Activated CD8-positive, alpha-beta memory T cell treated with anti-CD3 and anti-CD28 coated beads for 24 hours (primary cell): Measurements from ENCODE around the gene PRRC2A.

Experiments used
- DNase-seq: peaks from one replicate; pipeline ENCODE4 v3.0.0-alpha.2; 2020

Gene PRRC2A

DNA sequence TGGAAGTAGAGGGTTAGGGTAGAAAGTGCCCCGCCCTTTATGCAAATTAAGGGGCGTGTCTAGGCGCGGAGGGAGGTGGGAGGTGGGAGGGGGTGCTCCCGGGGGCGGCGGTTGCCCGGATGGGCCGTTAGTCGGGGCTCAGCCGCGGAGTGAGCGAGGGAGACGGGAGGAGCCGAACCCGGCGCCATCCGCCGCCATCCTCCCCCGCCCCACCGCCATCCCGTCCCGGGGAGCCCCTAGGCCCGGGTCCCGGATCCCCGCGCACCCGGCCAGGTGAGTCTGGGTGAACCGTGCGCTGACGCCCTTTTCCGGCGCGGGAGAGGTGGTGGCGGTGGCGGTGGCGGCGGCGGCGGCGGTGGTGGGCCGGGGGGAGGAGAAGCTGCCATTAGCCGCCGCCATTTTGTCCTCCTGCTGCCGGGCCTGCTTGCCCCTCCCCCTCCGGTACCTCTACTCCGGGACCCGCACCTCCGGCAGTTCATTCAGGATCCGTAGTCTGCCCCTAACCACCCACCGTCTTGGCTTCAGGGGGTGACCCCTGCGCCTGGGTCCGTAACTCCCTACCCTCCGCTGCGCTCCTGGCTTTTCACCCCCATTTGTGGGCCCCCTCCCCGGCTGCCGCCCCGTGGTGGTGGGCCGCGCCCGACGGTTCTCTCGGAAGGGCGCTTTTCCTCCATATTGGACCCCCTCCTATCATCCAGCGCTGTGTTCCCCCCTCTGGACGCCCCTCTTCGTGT is at the start of gene PRRC2A:
TSS of gene PRRC2A (plus strand) at position 130 of the 734 bp plus-strand sequence. CDS start 2,075 bp downstream, outside the sequence.
- no peak for DNase-seq

GRCh38 chr6:31572041-31572911 is 48.2 kb upstream of the PRRC2A start, which contains the start of gene LTA:
Gene LTA, plus strand, starts transcription at chr6:31572289. Its CDS starts 454 bp downstream, at chr6:31572743.
- DNase-seq: peak; percentile 93

DNA sequence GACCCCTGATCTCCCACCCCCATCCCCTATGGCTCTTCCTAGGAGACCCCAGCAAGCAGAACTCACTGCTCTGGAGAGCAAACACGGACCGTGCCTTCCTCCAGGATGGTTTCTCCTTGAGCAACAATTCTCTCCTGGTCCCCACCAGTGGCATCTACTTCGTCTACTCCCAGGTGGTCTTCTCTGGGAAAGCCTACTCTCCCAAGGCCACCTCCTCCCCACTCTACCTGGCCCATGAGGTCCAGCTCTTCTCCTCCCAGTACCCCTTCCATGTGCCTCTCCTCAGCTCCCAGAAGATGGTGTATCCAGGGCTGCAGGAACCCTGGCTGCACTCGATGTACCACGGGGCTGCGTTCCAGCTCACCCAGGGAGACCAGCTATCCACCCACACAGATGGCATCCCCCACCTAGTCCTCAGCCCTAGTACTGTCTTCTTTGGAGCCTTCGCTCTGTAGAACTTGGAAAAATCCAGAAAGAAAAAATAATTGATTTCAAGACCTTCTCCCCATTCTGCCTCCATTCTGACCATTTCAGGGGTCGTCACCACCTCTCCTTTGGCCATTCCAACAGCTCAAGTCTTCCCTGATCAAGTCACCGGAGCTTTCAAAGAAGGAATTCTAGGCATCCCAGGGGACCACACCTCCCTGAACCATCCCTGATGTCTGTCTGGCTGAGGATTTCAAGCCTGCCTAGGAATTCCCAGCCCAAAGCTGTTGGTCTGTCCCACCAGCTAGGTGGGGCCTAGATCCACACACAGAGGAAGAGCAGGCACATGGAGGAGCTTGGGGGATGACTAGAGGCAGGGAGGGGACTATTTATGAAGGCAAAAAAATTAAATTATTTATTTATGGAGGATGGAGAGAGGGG is 47.0 kb upstream of the PRRC2A start:
- DNase-seq: no peak

- DNase-seq: peak; percentile 84
Measured at GRCh38 chr6:31574106-31575061, 46.1 kb upstream of the PRRC2A start.

DNA sequence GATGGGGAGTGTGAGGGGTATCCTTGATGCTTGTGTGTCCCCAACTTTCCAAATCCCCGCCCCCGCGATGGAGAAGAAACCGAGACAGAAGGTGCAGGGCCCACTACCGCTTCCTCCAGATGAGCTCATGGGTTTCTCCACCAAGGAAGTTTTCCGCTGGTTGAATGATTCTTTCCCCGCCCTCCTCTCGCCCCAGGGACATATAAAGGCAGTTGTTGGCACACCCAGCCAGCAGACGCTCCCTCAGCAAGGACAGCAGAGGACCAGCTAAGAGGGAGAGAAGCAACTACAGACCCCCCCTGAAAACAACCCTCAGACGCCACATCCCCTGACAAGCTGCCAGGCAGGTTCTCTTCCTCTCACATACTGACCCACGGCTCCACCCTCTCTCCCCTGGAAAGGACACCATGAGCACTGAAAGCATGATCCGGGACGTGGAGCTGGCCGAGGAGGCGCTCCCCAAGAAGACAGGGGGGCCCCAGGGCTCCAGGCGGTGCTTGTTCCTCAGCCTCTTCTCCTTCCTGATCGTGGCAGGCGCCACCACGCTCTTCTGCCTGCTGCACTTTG is 45.1 kb upstream of the PRRC2A start, which contains the start of gene TNF:
TSS of gene TNF (plus strand) at position 231 of the 567 bp plus-strand sequence. CDS start at position 408, 177 bp downstream.
- peak; percentile 91 for DNase-seq

DNA sequence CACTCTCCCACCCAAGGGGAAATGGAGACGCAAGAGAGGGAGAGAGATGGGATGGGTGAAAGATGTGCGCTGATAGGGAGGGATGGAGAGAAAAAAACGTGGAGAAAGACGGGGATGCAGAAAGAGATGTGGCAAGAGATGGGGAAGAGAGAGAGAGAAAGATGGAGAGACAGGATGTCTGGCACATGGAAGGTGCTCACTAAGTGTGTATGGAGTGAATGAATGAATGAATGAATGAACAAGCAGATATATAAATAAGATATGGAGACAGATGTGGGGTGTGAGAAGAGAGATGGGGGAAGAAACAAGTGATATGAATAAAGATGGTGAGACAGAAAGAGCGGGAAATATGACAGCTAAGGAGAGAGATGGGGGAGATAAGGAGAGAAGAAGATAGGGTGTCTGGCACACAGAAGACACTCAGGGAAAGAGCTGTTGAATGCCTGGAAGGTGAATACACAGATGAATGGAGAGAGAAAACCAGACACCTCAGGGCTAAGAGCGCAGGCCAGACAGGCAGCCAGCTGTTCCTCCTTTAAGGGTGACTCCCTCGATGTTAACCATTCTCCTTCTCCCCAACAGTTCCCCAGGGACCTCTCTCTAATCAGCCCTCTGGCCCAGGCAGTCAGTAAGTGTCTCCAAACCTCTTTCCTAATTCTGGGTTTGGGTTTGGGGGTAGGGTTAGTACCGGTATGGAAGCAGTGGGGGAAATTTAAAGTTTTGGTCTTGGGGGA is 44.4 kb upstream of the PRRC2A start:
- DNase-seq: no peak

DNA sequence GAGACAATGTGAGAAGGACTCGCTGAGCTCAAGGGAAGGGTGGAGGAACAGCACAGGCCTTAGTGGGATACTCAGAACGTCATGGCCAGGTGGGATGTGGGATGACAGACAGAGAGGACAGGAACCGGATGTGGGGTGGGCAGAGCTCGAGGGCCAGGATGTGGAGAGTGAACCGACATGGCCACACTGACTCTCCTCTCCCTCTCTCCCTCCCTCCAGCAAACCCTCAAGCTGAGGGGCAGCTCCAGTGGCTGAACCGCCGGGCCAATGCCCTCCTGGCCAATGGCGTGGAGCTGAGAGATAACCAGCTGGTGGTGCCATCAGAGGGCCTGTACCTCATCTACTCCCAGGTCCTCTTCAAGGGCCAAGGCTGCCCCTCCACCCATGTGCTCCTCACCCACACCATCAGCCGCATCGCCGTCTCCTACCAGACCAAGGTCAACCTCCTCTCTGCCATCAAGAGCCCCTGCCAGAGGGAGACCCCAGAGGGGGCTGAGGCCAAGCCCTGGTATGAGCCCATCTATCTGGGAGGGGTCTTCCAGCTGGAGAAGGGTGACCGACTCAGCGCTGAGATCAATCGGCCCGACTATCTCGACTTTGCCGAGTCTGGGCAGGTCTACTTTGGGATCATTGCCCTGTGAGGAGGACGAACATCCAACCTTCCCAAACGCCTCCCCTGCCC is 43.5 kb upstream of the PRRC2A start:
- peak; percentile 79 for DNase-seq

GRCh38 chr6:31577579-31577966 is 42.9 kb upstream of the PRRC2A start:
- no peak for DNase-seq

DNA sequence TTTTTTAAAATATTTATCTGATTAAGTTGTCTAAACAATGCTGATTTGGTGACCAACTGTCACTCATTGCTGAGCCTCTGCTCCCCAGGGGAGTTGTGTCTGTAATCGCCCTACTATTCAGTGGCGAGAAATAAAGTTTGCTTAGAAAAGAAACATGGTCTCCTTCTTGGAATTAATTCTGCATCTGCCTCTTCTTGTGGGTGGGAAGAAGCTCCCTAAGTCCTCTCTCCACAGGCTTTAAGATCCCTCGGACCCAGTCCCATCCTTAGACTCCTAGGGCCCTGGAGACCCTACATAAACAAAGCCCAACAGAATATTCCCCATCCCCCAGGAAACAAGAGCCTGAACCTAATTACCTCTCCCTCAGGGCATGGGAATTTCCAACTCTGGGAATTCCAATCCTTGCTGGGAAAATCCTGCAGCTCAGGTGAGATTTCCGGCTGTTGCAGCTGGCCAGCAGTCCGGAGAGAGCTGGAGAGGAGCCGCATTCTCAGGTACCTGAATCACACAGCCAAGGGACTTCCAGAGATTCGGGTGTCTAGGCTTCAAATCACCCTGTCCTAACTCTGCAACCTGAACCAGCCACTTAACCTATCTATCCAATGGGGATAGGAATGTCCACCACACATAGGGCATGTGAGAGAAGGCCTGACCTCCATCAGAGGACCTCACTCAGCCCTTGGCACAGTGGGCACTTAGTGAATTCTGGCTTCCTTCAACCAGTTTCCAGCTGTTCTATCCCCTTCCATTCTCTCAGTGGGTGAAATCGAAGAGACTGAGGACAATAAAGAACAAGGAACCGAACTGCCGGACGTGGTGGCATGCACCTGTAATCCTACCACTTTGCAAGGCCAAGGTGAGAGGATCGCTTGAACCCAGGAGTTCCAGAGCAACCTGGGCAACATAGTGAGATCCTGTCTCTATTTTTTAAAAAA is 42.1 kb upstream of the PRRC2A start:
- peak; percentile 75 for DNase-seq

GRCh38 chr6:31579119-31579505 is 41.4 kb upstream of the PRRC2A start:
- DNase-seq: no peak

GRCh38 chr6:31579546-31580437 is 40.7 kb upstream of the PRRC2A start:
- peak; percentile 82 for DNase-seq

DNA sequence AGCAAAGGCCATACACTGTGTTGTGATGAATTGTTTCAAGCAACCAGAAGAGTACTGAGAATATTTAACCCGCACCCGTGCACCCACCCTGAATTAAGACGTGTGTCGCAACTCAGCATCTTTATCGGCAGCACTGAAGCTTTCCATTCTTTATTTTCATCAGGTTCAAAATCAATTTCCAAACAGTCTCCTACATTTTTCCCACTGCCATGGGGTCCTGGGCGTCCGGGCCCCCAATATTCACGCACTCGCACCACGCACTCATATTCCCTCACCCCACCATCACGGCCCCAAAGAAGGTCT is 40.1 kb upstream of the PRRC2A start:
- peak; percentile 74 for DNase-seq

DNA sequence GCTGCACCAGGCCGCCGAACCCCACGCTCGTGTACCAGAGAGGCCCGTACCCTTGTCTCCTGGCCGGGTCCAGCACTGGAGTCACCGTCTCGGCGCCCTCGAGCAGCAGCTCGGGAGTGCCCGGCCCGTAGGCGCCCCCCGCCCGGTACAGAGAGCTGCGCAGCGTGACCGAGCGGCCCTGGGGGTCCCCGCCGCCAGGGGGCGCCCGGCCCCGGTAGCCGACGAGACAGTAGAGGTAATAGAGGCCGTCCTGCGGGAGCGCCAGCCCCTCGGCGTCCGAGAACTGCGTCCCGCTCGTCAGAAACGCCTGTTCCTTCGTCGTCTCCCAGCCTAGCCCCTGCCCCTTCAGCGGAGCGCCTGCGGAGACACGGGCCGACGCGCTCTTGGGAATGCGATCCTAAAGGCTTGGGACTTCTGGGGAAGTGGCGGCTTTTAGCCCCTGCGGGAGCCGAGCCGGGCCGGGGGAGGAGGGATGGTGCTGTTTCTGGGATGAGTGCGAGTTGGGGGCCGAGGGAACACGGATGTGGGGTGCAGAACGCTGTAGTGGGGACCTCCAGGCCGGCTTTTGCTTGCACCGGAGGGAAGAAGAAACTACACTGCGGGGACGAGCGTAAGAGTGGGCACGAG is 39.6 kb upstream of the PRRC2A start:
- peak; percentile 97 for DNase-seq

GRCh38 chr6:31581434-31582229 is 38.9 kb upstream of the PRRC2A start:
- DNase-seq: peak; percentile 80

DNA sequence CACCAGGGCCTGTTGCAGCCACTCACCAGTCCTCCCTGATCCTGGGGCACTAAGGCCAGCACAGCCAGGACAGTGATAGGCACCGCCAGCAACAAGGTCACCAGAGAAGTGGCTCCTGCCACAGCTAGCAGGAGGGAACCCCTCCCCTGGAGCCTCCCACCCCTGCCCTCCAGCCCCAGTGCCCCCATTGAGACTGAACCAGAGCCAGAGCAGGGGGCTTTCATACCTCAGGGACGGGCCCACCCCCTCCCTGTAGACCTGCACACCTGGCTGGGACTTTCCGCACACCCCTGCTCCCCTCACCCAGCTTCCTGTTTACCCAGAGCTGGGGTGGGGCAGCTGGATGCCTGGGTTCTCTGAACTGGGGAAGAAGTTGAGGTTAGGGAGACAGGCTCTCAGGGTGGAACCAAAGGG is 38.3 kb upstream of the PRRC2A start, which contains the start of gene LTB:
TSS of gene LTB (minus strand) at position 195 of the 414 bp plus-strand sequence. CDS start at position 188, 7 bp downstream.
- DNase-seq: peak; percentile 84

DNA sequence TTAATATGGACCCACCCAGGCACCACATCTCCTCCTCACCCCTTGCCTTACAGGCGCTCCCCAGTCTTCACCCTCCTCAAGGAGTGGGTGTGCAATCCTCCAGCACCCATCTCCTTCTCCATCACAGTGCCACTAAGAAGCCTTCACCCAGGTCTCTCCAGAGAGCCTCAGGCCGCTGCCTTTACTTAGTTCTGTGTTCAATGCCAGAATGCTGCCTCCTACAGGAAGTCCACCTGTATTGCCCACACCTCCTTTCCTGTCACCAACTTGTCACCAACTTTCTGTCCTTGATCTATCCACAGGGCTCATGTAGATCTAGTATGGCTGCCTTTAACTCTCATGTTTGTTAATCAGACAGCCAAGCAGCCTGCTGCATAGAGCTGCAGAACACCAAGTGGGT is 35.0 kb upstream of the PRRC2A start:
- peak; percentile 75 for DNase-seq
